GM18498 (cell line): Measurements from ENCODE around the gene ADCY2.

Experiments
- ATAC-seq: cut with Tn5 transposase; IDR thresholded peaks from one replicate; pipeline ENCODE4 v1.9.1; 2021; ENCODE audit warnings: mild to moderate bottlenecking, moderate library complexity; ENCODE audit not compliant: unreplicated experiment

The ADCY2 gene

GRCh38 chr5:7395947-7396712 is at the start of gene ADCY2:
Gene ADCY2 (plus strand): TSS chr5:7396138. CDS start chr5:7396297, 159 bp downstream.
- no peak for ATAC-seq

GRCh38 chr5:7347377-7347776 is 48.6 kb upstream of the ADCY2 start:
- no peak for ATAC-seq

GRCh38 chr5:7348168-7348854 is 47.6 kb upstream of the ADCY2 start:
- no peak for ATAC-seq

- no peak for ATAC-seq
Observed at GRCh38 chr5:7361593-7361992, 34.3 kb upstream of the ADCY2 start.

- no peak for ATAC-seq
Observed at GRCh38 chr5:7363067-7363677, 32.8 kb upstream of the ADCY2 start.

GRCh38 chr5:7364226-7364875 is 31.6 kb upstream of the ADCY2 start:
- no peak for ATAC-seq

- no peak for ATAC-seq
Observed at GRCh38 chr5:7367780-7368179, 28.2 kb upstream of the ADCY2 start.

GRCh38 chr5:7372399-7372798 is 23.5 kb upstream of the ADCY2 start:
- ATAC-seq: no peak

GRCh38 chr5:7374186-7374585 is 21.8 kb upstream of the ADCY2 start:
- ATAC-seq: no peak

- ATAC-seq: no peak
Observed at GRCh38 chr5:7375457-7375856, 20.5 kb upstream of the ADCY2 start.

GRCh38 chr5:7376871-7377270 is 19.1 kb upstream of the ADCY2 start:
- ATAC-seq: no peak

- no peak for ATAC-seq
Observed at GRCh38 chr5:7377761-7378160, 18.2 kb upstream of the ADCY2 start.

- no peak for ATAC-seq
Observed at GRCh38 chr5:7382588-7382987, 13.3 kb upstream of the ADCY2 start.

GRCh38 chr5:7385681-7386080 is 10.3 kb upstream of the ADCY2 start:
- ATAC-seq: no peak

GRCh38 chr5:7388553-7388952 is 7.4 kb upstream of the ADCY2 start:
- no peak for ATAC-seq

- no peak for ATAC-seq
Observed at GRCh38 chr5:7391215-7391614, 4.7 kb upstream of the ADCY2 start.

- ATAC-seq: no peak
Observed at GRCh38 chr5:7391814-7392692, 3.9 kb upstream of the ADCY2 start.

- no peak for ATAC-seq
Observed at GRCh38 chr5:7392693-7393024, 3.3 kb upstream of the ADCY2 start.

GRCh38 chr5:7393921-7394799 is 1.8 kb upstream of the ADCY2 start:
- ATAC-seq: no peak
